ENCODE results near the gene NHS. TPM values are rescaled to one million over a fixed set of nuclear protein-coding genes. Genes with fewer than 3 reads are reported as not detected.
"Not testable (repeated sequence)": the region's sequence is repeated elsewhere in the genome, so short reads cannot be mapped to it uniquely, and the experiment has no call there.

Gene NHS
- total and polyA plus RNA-seq, 5 donors from 2014 or later: 0.03 to 1.3 (median 0.05) TPM; not detected in 2

- no peak overlapping the region for H3K4me3 Mint-ChIP-seq
- Histone ChIP-seq H3K36me3 (ENCODE audit: control insufficient read depth, insufficient read depth, low read length) (no peaks in the 10 kb centered on the region), H3K9me3 (ENCODE audit: control insufficient read depth in 2 of 2, low read length in 2 of 2) (no peaks in the 10 kb centered on the region), H3K27me3 (ENCODE audit: control insufficient read depth, insufficient read depth, low read length) (no peaks in the 10 kb centered on the region), H3K4me3 (ENCODE audit: low read depth, low read length) (no peak overlapping the region), H3K4me1 (ENCODE audit: control insufficient read depth, insufficient read depth, low read length, poor library complexity, severe bottlenecking) (no peaks in the 10 kb centered on the region), H3K27ac (ENCODE audit: insufficient read depth, low read length, poor library complexity, severe bottlenecking) (no peak overlapping the region)
- H3K36me3 Mint-ChIP-seq: no peaks in the 10 kb centered on the region
- DNase-seq: no peak
- no peak for ATAC-seq (ENCODE audit: low read depth in 2 of 2)
- no peaks in the 10 kb centered on the region for H3K4me1 Mint-ChIP-seq
- peaks cover 4% of the 10 kb centered on the region for H3K27me3 Mint-ChIP-seq
- H3K27ac Mint-ChIP-seq: no peak overlapping the region
- peaks cover 0 to 2% (median 0%) of the 10 kb centered on the region in 7 donors for H3K9me3 Mint-ChIP-seq
Observed at GRCh38 chrX:17563515-17563914, 188.5 kb downstream of the NHS start.

GRCh38 chrX:17564689-17565409 lies 189.8 kb downstream of the NHS start:
- no peaks in the 10 kb centered on the region for H3K9me3 ChIP-seq (ENCODE audit: control insufficient read depth in 2 of 2, low read length in 2 of 2)
- H3K4me3 ChIP-seq (ENCODE audit: low read depth, low read length): no peak overlapping the region
- no peaks in the 10 kb centered on the region for H3K36me3 ChIP-seq (ENCODE audit: control insufficient read depth, insufficient read depth, low read length)
- H3K4me1 Mint-ChIP-seq: no peaks in the 10 kb centered on the region
- H3K4me3 Mint-ChIP-seq: no peak overlapping the region
- H3K4me1 ChIP-seq (ENCODE audit: control insufficient read depth, insufficient read depth, low read length, poor library complexity, severe bottlenecking): no peaks in the 10 kb centered on the region
- H3K27ac Mint-ChIP-seq: no peak overlapping the region
- ATAC-seq (ENCODE audit: low read depth in 2 of 2) (no peak), DNase-seq (no peak)
- peaks cover 0 to 2% (median 0%) of the 10 kb centered on the region in 7 donors for H3K9me3 Mint-ChIP-seq
- H3K36me3 Mint-ChIP-seq: no peaks in the 10 kb centered on the region
- H3K27ac ChIP-seq (ENCODE audit: insufficient read depth, low read length, poor library complexity, severe bottlenecking): no peak overlapping the region
- peaks cover under 1% of the 10 kb centered on the region for H3K27me3 Mint-ChIP-seq
- no peaks in the 10 kb centered on the region for H3K27me3 ChIP-seq (ENCODE audit: control insufficient read depth, insufficient read depth, low read length)

GRCh38 chrX:17566740-17567139 lies 191.7 kb downstream of the NHS start:
- H3K27me3 Mint-ChIP-seq: no peaks in the 10 kb centered on the region
- peaks cover 0 to 2% (median 0%) of the 10 kb centered on the region in 7 donors for H3K9me3 Mint-ChIP-seq
- DNase-seq (no peak), ATAC-seq (ENCODE audit: low read depth in 2 of 2) (no peak)
- no peak overlapping the region for H3K27ac Mint-ChIP-seq
- no peaks in the 10 kb centered on the region for H3K4me1 Mint-ChIP-seq
- Histone ChIP-seq H3K27me3 (ENCODE audit: control insufficient read depth, insufficient read depth, low read length) (no peaks in the 10 kb centered on the region), H3K4me3 (ENCODE audit: low read depth, low read length) (no peak overlapping the region), H3K9me3 (ENCODE audit: control insufficient read depth in 2 of 2, low read length in 2 of 2) (no peaks in the 10 kb centered on the region), H3K4me1 (ENCODE audit: control insufficient read depth, insufficient read depth, low read length, poor library complexity, severe bottlenecking) (no peaks in the 10 kb centered on the region), H3K36me3 (ENCODE audit: control insufficient read depth, insufficient read depth, low read length) (no peaks in the 10 kb centered on the region), H3K27ac (ENCODE audit: insufficient read depth, low read length, poor library complexity, severe bottlenecking) (no peak overlapping the region)
- no peak overlapping the region for H3K4me3 Mint-ChIP-seq
- H3K36me3 Mint-ChIP-seq: no peaks in the 10 kb centered on the region

GRCh38 chrX:17567187-17567586 lies 192.2 kb downstream of the NHS start:
- no peak overlapping the region for H3K27ac Mint-ChIP-seq
- no peaks in the 10 kb centered on the region for H3K4me1 ChIP-seq (ENCODE audit: control insufficient read depth, insufficient read depth, low read length, poor library complexity, severe bottlenecking)

DNA sequence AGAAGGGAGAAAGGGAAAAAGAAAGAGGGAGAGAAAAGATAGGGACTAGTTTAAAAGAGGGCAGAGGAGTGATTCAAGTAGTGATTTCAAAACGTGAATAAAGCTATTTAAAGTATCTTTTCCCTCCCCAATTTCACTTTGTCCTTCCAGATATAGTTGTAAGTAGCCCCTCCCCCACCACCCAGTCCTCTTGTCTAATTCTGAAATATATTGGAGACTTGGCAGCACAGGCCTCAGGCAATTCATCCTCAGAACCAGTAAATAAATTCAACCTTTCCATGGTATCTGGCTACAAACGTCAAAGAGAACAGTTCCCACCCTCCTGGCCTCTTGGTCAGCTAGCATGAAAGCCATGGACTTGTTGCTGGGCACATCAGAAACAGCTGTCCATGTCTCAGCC lies 192.8 kb downstream of the NHS start:
- Mint-ChIP-seq H3K4me1 (no peaks in the 10 kb centered on the region), H3K27me3 (no peaks in the 10 kb centered on the region), H3K9me3 (peaks cover 0 to 2% (median 0%) of the 10 kb centered on the region in 7 donors), H3K27ac (peak overlapping the region in 2 of 3 donors; percentile 9 to 31), H3K4me3 (no peak overlapping the region), H3K36me3 (no peaks in the 10 kb centered on the region)
- no peak overlapping the region for H3K27ac ChIP-seq (ENCODE audit: insufficient read depth, low read length, poor library complexity, severe bottlenecking)
- ATAC-seq (ENCODE audit: low read depth in 2 of 2) (no peak), DNase-seq (no peak)
- no peaks in the 10 kb centered on the region for H3K27me3 ChIP-seq (ENCODE audit: control insufficient read depth, insufficient read depth, low read length)
- H3K4me3 ChIP-seq (ENCODE audit: low read depth, low read length): no peak overlapping the region
- no peaks in the 10 kb centered on the region for H3K36me3 ChIP-seq (ENCODE audit: control insufficient read depth, insufficient read depth, low read length)
- H3K4me1 ChIP-seq (ENCODE audit: control insufficient read depth, insufficient read depth, low read length, poor library complexity, severe bottlenecking): no peaks in the 10 kb centered on the region
- H3K9me3 ChIP-seq (ENCODE audit: control insufficient read depth in 2 of 2, low read length in 2 of 2): no peaks in the 10 kb centered on the region

More at GRCh38 chrX:17567187-17567586, 192.2 kb downstream of the NHS start:
- H3K9me3 ChIP-seq (ENCODE audit: control insufficient read depth in 2 of 2, low read length in 2 of 2): no peaks in the 10 kb centered on the region
- ATAC-seq (ENCODE audit: low read depth in 2 of 2): no peak
- H3K4me3 ChIP-seq (ENCODE audit: low read depth, low read length): no peak overlapping the region
- Mint-ChIP-seq H3K27me3 (no peaks in the 10 kb centered on the region), H3K9me3 (peaks cover 0 to 2% (median 0%) of the 10 kb centered on the region in 7 donors), H3K4me1 (no peaks in the 10 kb centered on the region), H3K36me3 (no peaks in the 10 kb centered on the region), H3K4me3 (no peak overlapping the region)
- no peaks in the 10 kb centered on the region for H3K36me3 ChIP-seq (ENCODE audit: control insufficient read depth, insufficient read depth, low read length)
- DNase-seq: no peak
- H3K27ac ChIP-seq (ENCODE audit: insufficient read depth, low read length, poor library complexity, severe bottlenecking): no peak overlapping the region
- no peaks in the 10 kb centered on the region for H3K27me3 ChIP-seq (ENCODE audit: control insufficient read depth, insufficient read depth, low read length)

GRCh38 chrX:17568804-17569203 lies 193.8 kb downstream of the NHS start:
- H3K27me3 ChIP-seq (ENCODE audit: control insufficient read depth, insufficient read depth, low read length); H3K4me3 ChIP-seq (ENCODE audit: low read depth, low read length); H3K4me3 Mint-ChIP-seq; H3K9me3 Mint-ChIP-seq; H3K4me1 Mint-ChIP-seq; H3K36me3 ChIP-seq (ENCODE audit: control insufficient read depth, insufficient read depth, low read length); ATAC-seq (ENCODE audit: low read depth in 2 of 2); H3K4me1 ChIP-seq (ENCODE audit: control insufficient read depth, insufficient read depth, low read length, poor library complexity, severe bottlenecking); H3K27ac ChIP-seq (ENCODE audit: insufficient read depth, low read length, poor library complexity, severe bottlenecking); H3K9me3 ChIP-seq (ENCODE audit: control insufficient read depth in 2 of 2, low read length in 2 of 2); DNase-seq; H3K27ac Mint-ChIP-seq; H3K27me3 Mint-ChIP-seq; H3K36me3 Mint-ChIP-seq: not testable (repeated sequence)

DNA sequence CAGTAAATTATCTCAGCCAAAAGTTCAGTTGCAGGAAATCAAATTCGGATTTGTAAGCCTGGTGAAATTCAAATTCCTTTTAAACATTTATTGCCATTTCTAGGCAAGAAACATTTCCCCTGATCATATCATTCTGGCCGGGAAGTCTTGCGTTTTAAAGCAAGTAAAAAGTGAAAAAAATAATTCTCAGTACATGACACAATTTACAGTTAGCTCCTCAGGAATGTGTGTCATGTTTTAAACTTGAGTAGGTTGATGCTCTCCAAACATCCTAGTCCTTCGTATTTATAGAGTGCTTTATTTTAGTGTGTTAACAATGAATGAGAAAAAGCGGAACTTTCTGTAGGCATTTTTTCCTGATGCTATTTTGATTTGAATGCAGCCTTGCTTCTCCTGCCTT lies 204.0 kb downstream of the NHS start:
- H3K27ac ChIP-seq (ENCODE audit: insufficient read depth, low read length, poor library complexity, severe bottlenecking): no peak overlapping the region
- Mint-ChIP-seq H3K9me3 (peaks cover 0 to 2% (median 0%) of the 10 kb centered on the region in 7 donors), H3K27me3 (no peaks in the 10 kb centered on the region), H3K36me3 (no peaks in the 10 kb centered on the region), H3K4me1 (no peaks in the 10 kb centered on the region), H3K4me3 (no peak overlapping the region), H3K27ac (no peak overlapping the region)
- H3K27me3 ChIP-seq (ENCODE audit: control insufficient read depth, insufficient read depth, low read length): peaks cover 2% of the 10 kb centered on the region
- DNase-seq (no peak), ATAC-seq (ENCODE audit: low read depth in 2 of 2) (no peak)
- H3K4me1 ChIP-seq (ENCODE audit: control insufficient read depth, insufficient read depth, low read length, poor library complexity, severe bottlenecking): no peaks in the 10 kb centered on the region
- H3K36me3 ChIP-seq (ENCODE audit: control insufficient read depth, insufficient read depth, low read length): no peaks in the 10 kb centered on the region
- no peak overlapping the region for H3K4me3 ChIP-seq (ENCODE audit: low read depth, low read length)
- no peaks in the 10 kb centered on the region for H3K9me3 ChIP-seq (ENCODE audit: control insufficient read depth in 2 of 2, low read length in 2 of 2)

DNA sequence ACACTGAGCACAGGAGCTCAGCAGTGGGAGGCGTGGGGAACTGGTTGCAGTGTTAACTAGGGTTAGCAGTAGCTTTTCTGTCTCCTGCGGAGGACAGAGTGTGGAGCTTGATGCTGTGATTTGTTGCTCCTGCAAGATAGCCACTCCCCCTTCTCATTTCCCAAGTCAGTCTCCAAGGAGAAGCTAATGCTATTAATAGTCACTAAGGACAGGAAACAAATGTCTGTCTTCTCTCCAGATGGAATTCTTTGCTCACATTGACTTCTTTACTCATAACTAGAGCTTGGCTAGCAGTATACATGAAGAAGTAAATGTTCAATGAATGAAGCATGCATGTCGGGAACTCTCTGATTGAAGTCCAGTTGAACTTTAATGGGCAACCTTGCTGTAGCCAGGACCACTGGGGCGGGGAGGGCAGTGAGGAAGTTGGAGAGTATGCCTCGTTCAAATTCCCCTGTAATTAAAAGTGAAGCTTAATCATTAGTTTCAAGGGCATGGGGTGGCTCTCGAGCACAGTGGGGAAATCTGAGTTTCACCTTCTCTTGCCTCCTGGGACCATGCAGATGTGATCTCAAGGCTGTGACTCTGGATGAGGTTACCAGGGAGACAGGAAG lies 205.6 kb downstream of the NHS start:
- Mint-ChIP-seq H3K27ac (no peak overlapping the region), H3K4me3 (no peak overlapping the region)
- H3K4me3 ChIP-seq (ENCODE audit: low read depth, low read length): no peak overlapping the region

More for the DNA sequence above, 205.6 kb downstream of the NHS start:
- Histone ChIP-seq H3K27me3 (ENCODE audit: control insufficient read depth, insufficient read depth, low read length) (peaks cover 2% of the 10 kb centered on the region), H3K4me1 (ENCODE audit: control insufficient read depth, insufficient read depth, low read length, poor library complexity, severe bottlenecking) (no peaks in the 10 kb centered on the region), H3K27ac (ENCODE audit: insufficient read depth, low read length, poor library complexity, severe bottlenecking) (no peak overlapping the region), H3K36me3 (ENCODE audit: control insufficient read depth, insufficient read depth, low read length) (no peaks in the 10 kb centered on the region), H3K9me3 (ENCODE audit: control insufficient read depth in 2 of 2, low read length in 2 of 2) (no peaks in the 10 kb centered on the region)
- H3K9me3 Mint-ChIP-seq: peaks cover 0 to 2% (median 0%) of the 10 kb centered on the region in 7 donors
- no peaks in the 10 kb centered on the region for H3K4me1 Mint-ChIP-seq
- no peaks in the 10 kb centered on the region for H3K36me3 Mint-ChIP-seq
- H3K27me3 Mint-ChIP-seq: no peaks in the 10 kb centered on the region
- ATAC-seq (ENCODE audit: low read depth in 2 of 2) (no peak), DNase-seq (no peak)
